ENCODE measurements around the gene NIPSNAP2.
"Not testable (repeated sequence)": the region's sequence is repeated elsewhere in the genome, so short reads cannot be mapped to it uniquely, and the experiment has no call there.

Gene NIPSNAP2

DNA sequence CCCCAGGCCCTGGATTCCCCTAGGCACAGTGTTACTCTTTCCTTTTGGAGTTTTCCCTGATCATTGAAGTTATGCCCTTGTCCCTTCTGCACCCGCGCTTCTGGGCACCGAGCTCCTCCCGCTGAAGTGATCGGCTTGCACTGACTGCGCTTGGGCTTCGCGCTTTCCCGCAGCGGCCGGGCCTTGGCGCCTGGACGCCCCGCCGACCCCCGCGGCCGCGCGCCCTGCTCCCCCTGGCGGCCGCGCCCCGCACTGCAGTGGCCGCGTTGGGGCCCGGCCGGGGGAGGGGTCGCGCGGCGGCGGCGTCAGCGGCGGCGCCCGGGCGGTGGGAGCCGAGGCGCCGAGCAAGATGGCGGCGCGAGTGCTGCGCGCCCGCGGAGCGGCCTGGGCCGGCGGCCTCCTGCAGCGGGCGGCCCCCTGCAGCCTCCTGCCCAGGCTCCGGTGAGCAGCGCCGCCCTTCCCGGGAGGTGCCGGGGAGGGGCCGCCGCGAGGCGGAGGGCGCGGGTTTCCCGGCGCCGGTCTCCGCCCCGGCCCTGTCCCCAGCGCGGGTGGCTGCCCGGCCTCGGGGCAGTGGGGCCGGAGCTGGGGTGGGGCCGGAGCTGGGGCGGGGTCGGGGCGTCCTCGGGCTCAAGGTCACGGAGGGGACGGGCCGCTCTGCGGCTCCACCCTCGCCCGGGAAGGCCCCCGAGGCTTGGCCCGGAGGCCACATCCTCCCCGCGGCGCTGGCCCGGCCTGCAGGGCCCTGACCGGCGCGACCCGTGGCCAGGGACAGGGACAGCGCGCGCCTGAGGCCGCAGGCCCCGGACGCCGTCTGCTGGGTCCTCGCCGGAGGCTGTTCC, at the start of gene NIPSNAP2:
NIPSNAP2 (plus strand) TSS at position 325 of the 839 bp plus-strand sequence; CDS start at position 350, 25 bp downstream.
- DNase-seq: peak; percentile 88

DNA sequence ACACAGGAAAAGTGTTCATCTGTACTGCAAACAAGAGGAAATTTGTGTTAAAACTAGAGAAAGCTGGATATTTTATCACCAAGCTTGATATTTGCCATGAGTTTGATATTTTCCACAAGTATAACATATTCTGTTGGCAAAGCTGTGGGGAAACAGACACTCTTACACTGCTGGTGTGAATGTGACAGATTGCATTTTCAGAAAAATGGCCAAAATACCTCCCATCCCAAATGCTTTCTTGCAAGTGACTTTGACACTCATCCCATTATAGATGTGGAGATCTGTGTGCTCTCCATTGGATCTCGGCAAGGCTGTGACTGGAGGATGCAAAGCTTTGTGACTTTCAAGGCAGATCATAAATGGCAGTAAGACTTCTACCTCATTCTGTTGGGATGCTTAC, 46.6 kb upstream of the NIPSNAP2 start:
- DNase-seq: no peak

DNA sequence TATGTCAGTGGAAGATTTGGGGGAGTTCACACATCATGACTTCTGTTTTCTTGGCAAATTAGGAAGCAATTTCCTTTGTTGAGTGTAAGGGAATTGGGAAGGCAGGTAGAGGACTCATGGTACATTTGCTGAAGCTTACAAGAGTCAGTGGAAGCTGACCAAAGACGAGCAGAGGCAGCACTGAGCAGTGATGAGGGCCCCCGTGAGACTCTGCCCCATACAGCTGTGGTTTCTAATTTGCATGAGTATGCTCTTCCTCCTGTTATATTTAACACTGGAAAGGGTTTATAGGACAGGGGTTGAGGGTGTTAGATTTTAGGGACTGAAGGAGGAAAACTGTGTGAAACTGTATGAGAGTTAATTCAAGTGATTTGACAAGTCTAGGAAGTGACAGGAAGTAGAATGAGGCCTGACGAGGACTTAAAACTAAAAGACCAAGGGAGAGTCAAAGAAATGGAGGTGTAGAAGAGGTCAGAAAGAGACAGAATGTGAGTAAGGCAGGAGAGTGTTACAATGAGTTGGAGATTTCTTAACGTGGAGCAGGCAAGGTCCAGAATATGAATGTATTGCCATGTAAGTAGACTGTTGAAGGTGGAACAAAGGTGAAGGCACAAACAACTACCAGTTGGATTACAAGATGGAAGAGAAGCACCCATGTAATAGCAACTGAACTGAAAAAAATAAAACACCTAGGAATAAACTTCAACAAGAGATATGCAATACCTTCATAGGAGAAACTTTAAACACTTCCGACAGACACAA, 36.2 kb upstream of the NIPSNAP2 start:
- DNase-seq: no peak

DNA sequence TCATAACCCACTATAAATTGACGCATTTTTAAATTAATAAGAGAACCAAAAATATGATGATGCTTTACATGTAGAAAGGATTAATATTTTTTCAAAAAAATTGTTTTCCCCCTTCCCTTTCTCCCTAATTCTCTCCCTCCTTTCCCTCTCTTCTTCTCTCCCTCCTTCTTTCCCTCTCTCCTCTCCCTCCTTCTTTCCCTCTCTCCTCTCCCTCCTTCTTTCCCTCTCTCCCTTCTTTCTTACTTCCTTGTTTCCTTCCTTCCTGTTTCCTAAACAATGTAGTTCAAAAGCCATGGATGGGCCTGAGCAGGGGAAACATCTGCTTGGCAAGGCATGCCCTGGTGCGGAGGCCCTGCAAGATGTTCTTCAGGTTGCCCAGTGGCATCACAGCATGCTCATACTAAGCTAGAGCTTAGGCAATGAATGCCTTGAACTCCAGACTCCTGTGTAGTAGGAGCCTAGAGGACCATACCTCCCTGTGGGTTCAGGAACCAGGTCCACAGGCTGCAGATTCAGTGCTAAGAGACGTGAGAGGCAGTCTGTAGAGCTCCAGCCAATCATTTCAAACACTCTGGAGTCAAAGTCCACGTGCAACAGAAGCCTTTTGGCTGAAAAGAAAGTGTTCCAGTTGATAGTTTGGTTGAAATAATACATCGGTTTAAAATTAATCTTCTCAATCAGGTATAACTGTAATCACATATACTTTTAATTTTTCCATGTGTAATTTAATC, 32.8 kb upstream of the NIPSNAP2 start:
- DNase-seq: no peak

DNA sequence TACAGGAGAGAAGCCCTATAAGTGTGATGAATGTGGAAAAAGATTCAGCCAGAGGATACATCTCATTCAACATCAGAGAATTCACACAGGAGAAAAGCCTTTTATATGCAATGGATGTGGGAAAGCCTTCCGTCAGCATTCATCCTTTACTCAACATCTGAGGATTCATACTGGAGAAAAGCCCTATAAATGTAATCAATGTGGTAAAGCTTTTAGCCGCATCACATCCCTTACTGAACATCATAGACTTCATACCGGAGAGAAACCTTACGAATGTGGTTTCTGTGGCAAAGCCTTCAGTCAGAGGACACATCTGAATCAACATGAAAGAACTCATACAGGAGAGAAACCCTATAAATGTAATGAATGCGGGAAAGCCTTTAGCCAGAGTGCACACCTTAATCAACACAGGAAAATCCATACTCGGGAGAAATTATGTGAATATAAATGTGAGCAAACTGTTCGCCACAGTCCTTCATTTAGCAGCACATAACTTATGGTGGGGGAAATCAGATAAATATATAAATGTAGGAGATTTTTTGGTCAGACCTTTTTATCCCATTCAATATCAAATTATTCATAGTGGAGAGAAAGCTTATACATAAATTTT, 24.8 kb upstream of the NIPSNAP2 start:
- no peak for DNase-seq

DNA sequence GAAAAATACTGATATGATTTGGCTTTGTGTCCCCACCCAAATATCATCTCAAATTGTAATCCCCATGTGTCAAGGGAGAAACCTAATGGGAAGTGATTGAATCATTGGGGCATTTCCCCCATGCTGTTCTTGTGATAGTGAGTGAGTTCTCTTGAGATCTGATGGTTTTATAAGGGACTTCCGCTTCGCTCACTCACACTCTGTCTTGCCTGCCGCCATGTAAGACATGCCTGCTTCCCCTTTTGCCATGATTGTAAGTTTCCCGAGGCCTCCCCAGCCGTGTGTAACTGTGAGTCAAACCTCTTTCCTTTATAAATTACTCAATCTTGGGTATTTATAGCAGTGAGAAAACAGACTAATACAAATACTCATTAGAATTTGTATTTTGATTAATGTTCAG, 17.8 kb upstream of the NIPSNAP2 start:
- no peak for DNase-seq

DNA sequence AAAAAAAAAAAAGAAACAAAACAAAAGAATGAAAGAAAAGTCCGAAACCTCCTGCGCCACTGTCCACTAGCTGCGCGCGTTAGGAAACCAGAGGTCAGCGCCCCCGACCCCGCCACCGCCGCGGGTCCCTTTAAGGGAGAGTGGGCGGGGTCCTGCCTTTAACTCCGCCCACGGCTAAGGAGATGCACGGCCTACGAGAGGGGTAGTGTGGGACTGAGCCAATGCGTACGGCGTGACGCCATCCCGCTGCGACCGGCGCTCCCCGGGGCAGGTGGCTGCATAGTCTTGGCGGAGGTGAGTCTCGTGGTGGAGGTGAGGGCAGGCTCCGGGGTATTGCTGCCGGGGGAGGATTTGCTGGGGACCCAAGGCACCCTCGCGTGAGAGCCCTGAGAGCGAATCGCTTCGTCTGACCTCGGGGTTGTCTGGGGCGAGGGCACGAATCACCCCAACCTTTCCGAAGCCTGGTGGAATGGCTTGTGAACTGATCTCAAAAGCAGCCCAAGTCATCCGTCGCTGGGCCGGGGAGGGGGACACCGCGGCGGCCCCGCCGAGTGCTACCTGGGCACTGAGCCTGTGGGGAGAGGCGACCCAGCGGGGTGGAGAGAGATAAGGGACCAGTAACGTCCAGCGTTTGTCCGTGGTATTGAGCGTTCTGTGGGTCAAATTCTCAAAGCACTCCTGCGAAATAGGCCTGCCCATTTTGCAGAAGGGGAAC, 12.6 kb upstream of the NIPSNAP2 start, which contains the start of gene MRPS17:
MRPS17 (plus strand) TSS at position 241 of the 715 bp plus-strand sequence. CDS start 1,319 bp downstream, outside the sequence.
- DNase-seq: peak; percentile 93

DNA sequence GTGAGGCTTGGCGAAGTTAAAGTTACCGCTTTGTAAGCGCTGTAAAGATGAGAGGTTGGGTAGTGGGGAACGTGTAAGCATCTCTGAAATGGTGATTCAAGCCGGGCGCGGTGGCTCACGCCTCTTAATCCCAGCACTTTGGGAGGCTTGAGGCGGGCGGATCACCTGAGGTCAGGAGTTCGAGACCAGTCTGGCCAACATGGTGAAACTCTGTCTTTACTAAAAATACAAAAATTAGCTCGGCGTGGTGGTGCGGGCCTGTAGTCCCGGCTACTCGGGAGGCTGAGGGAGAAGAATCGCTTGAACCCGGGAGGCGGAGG, 12.1 kb upstream of the NIPSNAP2 start:
- DNase-seq: not testable (repeated sequence)

DNA sequence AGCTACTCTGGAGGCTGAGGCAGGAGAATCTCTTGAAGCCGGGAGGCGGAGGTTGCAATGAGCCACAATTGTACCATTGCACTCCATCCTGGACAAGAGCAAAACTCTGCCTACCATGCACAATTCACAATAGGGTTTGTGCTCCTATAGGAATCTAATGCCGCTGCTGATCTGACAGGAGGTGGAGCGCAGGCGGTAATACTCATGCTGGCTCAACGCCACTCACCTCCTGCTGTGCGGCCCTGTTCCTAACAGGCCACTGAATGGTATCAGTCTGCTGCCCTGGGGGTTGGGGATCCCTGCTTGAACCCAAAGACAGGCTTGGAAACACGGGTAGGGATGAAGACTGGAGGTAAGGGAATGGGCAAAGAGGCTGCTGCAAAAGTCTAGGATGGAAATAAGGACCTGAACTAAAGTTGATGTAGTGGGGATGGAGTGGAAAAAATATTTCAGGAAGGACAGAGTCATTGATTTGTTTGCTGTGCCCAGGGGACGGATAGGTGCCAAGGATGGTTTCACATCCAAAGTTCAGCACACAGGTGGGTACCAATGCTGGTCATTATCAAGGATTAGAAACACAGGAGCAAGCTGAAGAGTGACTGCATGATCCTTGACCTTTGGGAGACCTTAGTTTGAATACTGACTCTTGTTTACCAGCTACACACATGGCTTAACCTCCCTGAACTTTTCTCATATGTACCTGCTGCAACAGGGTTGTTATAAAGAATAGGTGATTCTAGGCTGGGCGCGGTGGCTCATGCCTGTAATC, 10.5 kb upstream of the NIPSNAP2 start:
- DNase-seq: no peak

DNA sequence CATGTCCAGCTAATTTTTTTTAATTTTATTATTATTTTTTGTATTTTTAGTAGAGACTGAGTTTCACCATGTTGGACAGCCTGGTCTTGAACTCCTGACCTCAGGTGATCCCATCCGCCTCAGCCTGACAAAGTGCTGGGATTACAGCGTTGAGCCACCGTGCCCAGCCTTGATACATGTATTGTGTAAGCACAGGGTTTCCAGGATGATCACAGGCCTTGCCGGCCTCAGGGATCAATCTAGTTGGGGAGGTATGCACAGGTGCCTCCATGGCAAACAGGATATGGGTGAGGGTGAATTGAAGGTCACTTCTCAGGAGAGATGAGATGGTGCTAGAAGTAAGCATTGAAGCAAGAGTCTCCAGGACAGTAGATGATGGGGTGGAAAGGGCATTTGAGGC, 7.2 kb upstream of the NIPSNAP2 start:
- no peak for DNase-seq

DNA sequence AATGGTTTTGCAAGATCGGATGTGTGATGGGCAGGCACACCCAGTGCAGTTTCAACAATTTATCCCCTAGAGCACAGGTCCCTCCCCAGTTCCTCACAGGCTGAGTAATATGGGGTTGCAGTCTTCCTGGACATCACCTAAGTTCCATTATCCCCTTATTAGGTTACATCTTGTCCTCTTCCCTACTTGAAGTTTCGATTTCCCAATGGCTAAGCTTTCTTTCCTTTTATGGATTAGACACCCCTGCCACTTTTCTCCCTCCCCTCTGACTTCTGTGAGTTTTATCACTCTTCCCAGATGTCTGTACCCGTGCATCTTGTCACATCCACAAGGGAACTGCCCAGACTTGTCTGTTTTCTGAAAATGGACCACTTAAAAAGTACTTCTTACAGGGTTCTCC, 2.4 kb upstream of the NIPSNAP2 start:
- no peak for DNase-seq

DNA sequence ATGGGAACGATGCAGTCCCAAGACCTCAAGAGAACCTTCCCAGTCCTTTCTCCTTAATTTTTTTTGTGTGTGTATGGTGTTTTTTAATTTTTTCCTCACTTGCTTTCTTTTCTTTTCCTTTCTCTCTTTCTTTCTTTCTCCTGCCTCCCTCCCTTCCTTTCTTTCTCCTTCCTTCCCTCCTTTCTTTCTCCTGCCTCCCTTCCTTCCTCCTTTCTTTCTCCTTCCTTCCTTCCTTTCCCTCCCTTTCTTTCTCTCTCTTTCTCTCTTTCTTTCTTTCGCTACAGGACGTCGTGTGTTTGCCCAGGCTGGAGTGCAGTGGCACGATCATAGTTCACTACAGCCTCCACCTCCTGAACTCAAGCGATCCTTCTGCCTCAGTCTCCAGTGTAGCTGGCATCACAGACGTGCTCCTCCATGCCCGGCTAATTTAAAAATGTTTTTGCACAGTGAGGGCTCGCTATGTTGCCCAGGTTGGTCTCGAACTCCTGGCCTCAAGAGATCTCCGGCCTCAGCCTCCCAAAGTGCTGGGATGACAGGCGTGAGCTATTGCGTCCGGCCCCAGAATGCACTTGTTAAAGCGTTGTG, 709 bp upstream of the NIPSNAP2 start:
- no peak for DNase-seq

DNA sequence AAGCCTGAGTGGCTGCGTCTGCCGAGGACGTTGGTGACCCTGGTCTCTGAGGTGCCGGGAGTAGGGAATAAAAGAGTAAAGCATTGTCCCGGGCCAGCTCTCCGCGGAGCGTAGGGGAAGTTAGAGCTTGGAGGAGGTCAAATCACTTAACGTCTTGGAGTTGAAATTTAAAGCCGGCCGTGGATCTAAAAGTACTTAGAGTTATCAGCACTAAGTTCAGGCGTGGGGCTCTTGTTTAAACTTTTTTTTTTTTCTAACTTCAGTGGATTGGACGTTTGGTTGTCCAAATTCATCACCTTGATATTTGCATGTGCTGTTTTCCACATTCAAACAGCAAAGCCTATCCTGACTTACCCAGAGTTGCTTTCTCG, 700 bp downstream of the NIPSNAP2 start:
- no peak for DNase-seq

DNA sequence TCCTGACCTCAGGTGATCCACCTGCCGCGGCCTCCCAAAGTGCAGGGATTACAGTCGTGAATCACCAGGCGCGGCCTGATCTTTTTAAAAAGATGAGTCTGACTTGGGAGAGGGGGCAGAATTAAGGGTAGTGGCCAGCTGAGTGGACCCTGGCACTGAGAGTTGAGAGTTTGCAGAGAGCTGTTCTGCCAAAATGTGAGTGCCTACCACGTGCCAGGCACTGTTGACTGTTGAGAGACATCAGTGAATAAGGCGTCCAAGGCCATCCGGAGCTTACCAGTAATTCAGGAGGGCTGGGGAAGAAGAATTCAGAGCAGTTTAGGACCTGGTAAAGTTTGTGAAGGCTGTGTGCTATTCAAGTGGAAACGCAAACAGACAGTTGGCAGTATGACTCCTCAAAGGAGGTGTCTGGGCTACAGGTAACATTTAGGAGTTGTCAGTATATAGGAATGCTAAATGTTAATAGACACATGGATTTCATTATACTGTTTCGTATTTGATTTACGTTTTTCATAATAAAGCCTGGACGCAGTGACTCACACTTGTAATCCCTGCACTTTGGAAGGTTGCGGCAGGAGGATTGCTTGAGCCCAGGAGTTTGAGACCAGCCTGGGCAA, 1.5 kb downstream of the NIPSNAP2 start:
- no peak for DNase-seq

DNA sequence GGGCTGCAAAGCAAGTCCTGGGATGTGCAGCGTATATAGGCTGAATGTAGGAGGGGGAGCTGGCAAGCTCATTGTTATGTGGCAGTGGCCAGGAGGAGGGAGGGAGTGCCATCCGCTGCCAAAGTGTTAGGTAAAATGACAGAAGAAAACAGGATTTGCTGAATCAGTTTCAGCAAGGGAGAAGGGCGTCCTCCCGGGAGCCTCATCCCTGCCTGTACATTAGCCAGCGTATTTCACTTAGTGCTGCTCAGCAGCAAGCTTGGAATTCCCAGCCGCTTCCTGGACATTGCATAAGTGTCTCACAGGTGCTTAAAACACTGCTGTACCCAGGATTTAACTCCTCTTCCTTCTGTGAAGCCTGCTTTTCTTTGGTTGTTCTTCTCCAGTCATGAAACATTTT, 2.5 kb downstream of the NIPSNAP2 start:
- no peak for DNase-seq

DNA sequence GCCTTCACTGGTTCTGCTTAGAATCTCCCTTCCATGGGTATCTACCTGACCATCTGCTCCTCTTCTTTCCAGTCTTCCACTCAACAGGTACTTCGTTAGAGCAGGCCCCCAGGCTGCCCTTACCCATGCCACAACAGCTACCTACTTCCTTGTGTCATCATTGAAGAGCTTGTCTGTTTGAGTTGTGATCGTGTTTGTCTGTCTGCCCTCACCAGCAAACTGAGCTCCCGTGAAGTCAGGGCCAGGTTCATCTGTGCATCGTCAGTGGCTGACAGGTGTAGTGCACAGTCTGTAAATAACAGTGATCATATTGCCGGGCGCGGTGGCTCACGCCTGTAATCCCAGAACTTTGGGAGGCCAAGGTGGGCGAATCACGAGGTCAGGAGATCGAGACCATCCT, 5.0 kb downstream of the NIPSNAP2 start:
- no peak for DNase-seq

DNA sequence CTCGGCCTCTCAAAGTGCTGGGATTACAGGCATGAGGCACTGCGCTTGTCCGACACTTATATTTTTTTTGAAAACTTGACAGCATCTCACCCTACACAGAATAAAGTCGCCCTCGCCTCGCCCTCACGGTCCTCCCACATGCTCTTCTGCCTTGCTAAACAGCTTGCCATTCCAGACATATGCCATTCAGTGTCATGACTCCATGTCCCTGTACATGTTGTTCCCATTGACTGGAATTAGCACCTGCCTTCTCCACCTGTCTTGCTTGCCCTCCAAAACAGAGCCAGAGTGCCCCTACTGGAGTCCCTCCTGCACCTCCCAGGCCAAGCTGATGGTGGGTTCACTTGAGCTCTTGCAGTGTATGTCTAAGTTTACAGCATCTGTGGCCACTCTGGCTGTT, 6.2 kb downstream of the NIPSNAP2 start:
- peak; percentile 27 for DNase-seq

DNA sequence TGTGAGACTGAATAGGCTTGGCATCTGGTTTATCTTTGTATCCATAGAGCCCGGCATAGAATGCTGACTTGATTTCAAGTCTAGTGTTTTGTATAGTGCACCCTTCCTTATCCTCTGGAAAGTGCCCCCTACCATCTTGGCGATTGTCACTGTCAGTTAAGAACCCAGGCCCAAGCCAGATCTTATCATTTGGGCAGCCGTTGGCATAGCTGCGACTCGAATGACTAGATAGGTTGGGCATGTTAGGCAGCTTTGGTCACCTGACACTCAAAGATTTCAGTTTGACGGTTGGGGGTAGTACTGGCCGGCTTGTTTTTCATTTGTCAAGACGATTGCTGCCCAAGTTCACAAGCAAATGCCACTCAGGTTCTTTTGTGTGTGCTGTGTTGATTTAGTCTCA, 6.6 kb downstream of the NIPSNAP2 start:
- peak; percentile 71 for DNase-seq

DNA sequence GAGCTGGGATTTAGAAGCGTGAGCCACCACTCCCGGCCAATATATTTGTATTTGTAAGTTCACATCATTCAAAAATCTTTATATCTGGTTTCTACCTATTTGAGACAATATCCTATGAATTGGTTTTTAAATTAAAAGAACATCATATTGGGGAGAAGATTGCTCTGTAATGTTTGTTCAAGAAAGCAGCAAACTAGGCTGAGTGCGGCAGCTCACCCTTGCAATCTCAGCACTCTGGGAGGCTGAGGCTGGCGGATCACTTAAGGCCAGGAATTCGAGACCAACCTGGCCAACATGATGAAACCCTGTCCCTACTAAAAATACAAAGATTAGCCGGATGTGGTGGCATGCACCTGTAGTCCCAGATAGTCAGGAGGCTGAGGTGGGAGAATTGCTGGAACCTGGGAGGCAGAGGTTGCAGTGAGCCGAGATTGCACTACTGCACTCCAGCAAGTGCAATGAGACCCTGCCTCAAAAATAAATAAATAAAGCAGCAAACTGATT, 9.4 kb downstream of the NIPSNAP2 start:
- no peak for DNase-seq

DNA sequence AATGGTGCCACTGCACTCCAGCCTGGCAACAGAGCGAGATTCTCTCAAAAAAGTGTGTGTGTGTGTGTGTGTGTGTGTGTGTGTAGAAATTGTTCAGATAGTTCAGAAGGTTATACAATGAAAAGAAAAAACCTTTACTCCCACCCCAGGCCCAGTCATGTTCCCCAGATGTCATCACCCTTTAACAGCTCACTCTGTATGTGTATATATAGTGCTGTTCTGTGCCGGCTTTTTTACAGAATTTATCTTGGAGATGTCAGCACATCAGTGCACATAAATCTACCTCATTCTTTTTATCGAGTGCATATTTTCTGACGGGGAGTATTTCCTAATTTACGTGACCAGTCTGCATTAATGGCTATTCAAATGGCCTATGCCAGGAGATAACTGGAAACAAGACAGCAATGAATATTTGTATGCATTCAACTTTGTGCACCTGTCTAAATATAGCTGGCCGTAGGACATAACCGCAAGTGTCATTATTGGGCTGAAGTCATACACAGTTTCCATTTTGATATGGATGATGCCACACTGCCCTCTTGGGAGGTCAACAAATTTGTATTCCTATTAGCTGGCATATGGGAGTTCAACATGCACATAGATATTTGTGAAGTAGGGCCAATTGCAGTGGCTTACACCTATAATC, 11.7 kb downstream of the NIPSNAP2 start:
- peak; percentile 93 for DNase-seq
